ENCODE measurements around the gene TMEM221.

DNA sequence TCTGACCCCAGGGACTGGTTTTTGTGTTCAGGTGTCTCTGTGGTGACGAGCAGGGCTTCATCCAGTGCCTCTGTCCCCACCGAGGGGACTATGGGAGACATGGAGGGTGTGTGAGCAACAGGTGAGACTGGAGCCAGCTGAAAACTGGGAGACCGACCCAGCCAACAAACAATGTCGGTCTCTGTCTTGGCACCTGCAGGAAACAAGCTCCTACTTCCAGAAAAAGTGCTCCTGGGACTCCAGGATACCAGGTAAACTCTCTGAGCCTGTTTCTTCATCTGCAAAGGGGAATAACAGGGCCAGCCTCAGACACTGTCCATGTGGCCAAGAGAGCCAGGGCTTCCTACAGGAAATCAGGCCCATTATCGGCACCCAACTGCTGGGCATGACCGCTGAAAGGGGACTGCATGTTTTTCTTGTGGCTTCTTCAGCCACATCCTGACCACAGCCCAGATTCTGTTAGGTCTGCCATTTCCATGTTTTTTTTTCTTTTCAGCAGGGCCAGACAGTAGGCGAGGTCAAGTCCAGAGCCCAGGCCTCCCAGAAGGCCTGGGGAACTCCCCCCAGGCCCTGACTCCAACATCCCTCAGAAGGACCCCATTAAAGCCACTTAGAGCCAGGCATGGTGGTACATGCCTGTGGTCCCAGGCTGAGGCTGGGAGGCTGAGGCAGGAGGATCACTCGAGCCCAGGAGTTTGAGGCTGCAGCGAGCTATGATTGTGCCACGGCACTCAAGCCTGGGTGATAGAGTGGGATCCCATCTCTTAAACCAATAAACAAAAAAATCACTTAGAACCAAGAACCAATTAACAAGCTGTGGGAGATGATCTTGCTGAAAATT, 42.2 kb downstream of the TMEM221 start:
- TF ChIP-seq, protein P1, sequence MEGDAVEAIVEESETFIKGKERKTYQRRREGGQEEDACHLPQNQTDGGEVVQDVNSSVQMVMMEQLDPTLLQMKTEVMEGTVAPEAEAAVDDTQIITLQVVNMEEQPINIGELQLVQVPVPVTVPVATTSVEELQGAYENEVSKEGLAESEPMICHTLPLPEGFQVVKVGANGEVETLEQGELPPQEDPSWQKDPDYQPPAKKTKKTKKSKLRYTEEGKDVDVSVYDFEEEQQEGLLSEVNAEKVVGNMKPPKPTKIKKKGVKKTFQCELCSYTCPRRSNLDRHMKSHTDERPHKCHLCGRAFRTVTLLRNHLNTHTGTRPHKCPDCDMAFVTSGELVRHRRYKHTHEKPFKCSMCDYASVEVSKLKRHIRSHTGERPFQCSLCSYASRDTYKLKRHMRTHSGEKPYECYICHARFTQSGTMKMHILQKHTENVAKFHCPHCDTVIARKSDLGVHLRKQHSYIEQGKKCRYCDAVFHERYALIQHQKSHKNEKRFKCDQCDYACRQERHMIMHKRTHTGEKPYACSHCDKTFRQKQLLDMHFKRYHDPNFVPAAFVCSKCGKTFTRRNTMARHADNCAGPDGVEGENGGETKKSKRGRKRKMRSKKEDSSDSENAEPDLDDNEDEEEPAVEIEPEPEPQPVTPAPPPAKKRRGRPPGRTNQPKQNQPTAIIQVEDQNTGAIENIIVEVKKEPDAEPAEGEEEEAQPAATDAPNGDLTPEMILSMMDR (IDR thresholded peaks at IDR 0.05) = no peak
- no peak for TF ChIP-seq POLR2A (IDR thresholded peaks at IDR 0.05)

All from heart left ventricle (tissue), 13 donors.